Thyroid gland (tissue), 4 donors: ENCODE data around the gene OIP5. TPM values are rescaled to one million over a fixed set of nuclear protein-coding genes. Genes with fewer than 3 reads are reported as not detected.

Experiments used
- DNase-seq, 2 donors: peaks; one replicate each; pipeline ENCODE4 v3.0.0-alpha.2; 2019
- H3K27ac ChIP-seq, 3 donors: fragments of 200-600 bp; sonication (generic); 1 replicate in 2 of 3; 2 replicates in 1 of 3; pipeline ENCODE4 v1.5.1; 2016 to 2019; ENCODE audit warnings: mild to moderate bottlenecking in 1 of 3, moderate library complexity in 1 of 3
- H3K27me3 ChIP-seq: fragments of 200-600 bp; sonication (generic); one replicate; pipeline ENCODE4 v1.5.1; 2019
- H3K36me3 ChIP-seq, 2 donors: fragments of 200-600 bp; sonication (generic); one replicate each; pipeline ENCODE4 v1.5.1; 2016 to 2019
- H3K4me1 ChIP-seq, 2 donors: fragments of 200-600 bp; sonication (generic); one replicate each; pipeline ENCODE4 v1.5.1; 2017 to 2019
- H3K4me3 ChIP-seq, 3 donors: fragments of 200-600 bp; sonication (generic); replicated peaks in 1 of 3; 1 replicate in 2 of 3; 2 replicates in 1 of 3; pipeline ENCODE4 v1.5.1; 2016; ENCODE audit warnings: mild to moderate bottlenecking in 1 of 3
- H3K9me3 ChIP-seq: fragments of 200-600 bp; sonication (generic); one replicate; pipeline ENCODE4 v1.5.1; 2017
- POLR2A ChIP-seq, 2 donors: fragments of 450-650 bp; IDR thresholded peaks; one replicate each; pipeline ENCODE4 v1.6.1; 2017; ENCODE audit warnings: antibody characterized with exemption in 2 of 2, mild to moderate bottlenecking in 2 of 2, moderate library complexity in 1 of 2
- WGBS, 2 donors: methylation state at CpG; one replicate each; pipeline ENCODE4 v1.1.5; 2017; 5-methylcytosine and 5-hydroxymethylcytosine counted together
- intact Hi-C: fragments of 100-400 bp; cut with DNase I; formaldehyde crosslinking; loops from one replicate; pipeline ENCODE4 v1.15.1; 2023
- total RNA-seq, 4 donors: library from RNA; depleted of rRNA; stranded (reverse); fragments of >200 nt; gene quantifications; one replicate each; pipeline ENCODE4 v1.2.3, GENCODE V29; 2016
- TF ChIP-seq, protein P1 (sequence below), 6 experiments: fragments of 200-600 bp in 3 of 6; fragments of 450-650 bp in 3 of 6; sonication (generic) in 3 of 6; IDR thresholded peaks; one replicate each; pipeline ENCODE4 v1.5.1; 2016 to 2019; ENCODE audit warnings: antibody characterized with exemption in 6 of 6, mild to moderate bottlenecking in 2 of 6, inconsistent platforms in 1 of 6, moderate library complexity in 1 of 6

OIP5 gene
- total RNA-seq, 4 donors from 2014 or later: 0.78 to 1.6 TPM; not detected in 2

DNA sequence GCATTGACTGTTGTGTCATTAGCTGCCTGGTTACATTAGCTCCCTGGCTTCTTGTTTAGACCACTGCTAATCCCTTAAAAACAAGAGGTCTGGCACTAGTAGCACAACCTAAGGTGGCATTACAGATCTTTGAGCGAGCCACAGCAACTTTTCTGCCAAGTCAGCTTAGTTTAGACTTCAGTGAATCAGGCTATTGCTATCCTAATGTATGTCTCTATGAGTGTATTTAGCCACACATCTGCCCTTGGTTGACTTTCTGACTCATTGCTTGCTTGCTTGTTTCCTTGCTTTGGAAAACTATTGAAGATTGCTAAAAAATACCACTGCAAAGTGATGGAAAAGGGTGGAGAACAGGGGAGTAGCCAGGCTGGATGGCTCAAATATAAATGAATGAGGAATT is 51.2 kb downstream of the OIP5 start:
- Histone ChIP-seq H3K27ac (no peak overlapping the region), H3K9me3 (no peaks in the 10 kb centered on the region), H3K4me3 (no peak overlapping the region), H3K36me3 (peaks cover 5 to 8% of the 10 kb centered on the region in 2 donors), H3K27me3 (no peaks in the 10 kb centered on the region), H3K4me1 (peaks cover 6 to 12% of the 10 kb centered on the region in 2 donors)
- TF ChIP-seq POLR2A (IDR thresholded peaks at IDR 0.05): no peak
- TF ChIP-seq, protein P1, sequence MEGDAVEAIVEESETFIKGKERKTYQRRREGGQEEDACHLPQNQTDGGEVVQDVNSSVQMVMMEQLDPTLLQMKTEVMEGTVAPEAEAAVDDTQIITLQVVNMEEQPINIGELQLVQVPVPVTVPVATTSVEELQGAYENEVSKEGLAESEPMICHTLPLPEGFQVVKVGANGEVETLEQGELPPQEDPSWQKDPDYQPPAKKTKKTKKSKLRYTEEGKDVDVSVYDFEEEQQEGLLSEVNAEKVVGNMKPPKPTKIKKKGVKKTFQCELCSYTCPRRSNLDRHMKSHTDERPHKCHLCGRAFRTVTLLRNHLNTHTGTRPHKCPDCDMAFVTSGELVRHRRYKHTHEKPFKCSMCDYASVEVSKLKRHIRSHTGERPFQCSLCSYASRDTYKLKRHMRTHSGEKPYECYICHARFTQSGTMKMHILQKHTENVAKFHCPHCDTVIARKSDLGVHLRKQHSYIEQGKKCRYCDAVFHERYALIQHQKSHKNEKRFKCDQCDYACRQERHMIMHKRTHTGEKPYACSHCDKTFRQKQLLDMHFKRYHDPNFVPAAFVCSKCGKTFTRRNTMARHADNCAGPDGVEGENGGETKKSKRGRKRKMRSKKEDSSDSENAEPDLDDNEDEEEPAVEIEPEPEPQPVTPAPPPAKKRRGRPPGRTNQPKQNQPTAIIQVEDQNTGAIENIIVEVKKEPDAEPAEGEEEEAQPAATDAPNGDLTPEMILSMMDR (IDR thresholded peaks at IDR 0.05): no peak
- 88 to 100% methylated on average over 1 of the region's 1 CpG for WGBS, 2 donors
- no peak for DNase-seq
- intact Hi-C loops: loop anchor here (10.0 kb wide), 1 partner anchor 46 kb away; the partner anchor contains the start of genes CHP1 and EXD1

DNA sequence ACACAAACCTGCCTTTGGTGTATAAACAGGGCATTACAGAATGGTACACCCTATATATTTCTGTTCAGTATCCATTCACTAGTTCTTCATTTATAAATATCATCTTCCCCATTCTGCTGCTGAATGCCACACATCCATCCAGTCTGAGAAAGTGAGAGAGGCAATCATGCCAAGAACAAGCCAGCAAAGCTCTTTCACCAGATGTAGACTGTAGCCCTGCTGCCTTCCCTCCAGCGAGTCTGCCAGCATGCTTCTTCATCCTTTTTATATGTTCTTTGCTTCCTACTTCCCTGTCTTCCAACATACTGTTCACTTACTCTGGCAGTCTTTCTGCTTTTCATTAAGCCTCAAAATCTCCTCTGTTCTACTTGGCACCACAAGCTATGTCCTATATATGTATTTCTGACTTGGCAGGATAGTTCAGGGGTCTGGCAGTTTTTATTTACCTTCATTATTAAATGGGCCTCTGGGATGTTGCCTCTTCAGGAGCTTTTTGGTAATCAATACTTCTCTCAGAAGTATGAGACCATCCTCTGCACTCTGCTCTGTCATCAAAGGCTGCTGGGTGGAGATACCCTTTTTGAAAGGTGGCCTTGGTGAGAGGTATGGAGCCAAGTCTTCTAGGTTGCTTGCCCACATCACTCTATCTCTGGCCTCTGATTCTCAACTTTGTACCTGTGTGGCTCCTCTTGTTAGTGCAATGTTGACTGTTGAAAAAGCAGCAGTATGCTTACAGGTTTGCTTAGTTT is 52.7 kb downstream of the OIP5 start:
- Histone ChIP-seq H3K4me1 (no peaks in the 10 kb centered on the region), H3K27me3 (no peaks in the 10 kb centered on the region), H3K4me3 (no peak overlapping the region), H3K9me3 (no peaks in the 10 kb centered on the region), H3K27ac (no peak overlapping the region), H3K36me3 (peaks cover 0 to 4% of the 10 kb centered on the region in 2 donors)
- intact Hi-C loops: loop anchor here (10.0 kb wide), 1 partner anchor 45 kb away; the partner anchor contains the start of genes CHP1 and EXD1
- 87 to 91% methylated on average over 1 of the region's 1 CpG for WGBS, 2 donors
- no peak for TF ChIP-seq POLR2A (IDR thresholded peaks at IDR 0.05)
- TF ChIP-seq, protein P1 (IDR thresholded peaks at IDR 0.05): no peak
- no peak for DNase-seq

DNA sequence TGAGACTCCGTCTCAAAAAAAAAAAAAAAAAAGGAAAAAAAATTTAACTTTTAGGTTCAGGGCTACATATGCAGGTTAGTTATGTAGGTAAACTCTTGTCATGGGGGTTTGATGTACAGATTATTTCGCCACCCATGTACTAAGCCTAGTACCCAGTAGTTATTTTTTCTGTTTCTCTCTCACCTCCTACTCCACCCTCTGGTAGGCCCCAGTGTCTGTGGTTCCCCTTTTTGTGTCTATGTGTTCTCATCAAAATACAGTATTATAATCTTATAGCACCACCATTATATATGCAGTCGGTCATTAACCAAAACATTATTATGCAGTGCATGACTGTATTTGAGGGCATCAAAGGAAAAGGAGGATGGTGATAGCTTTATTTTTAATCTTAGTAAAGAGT is 54.1 kb downstream of the OIP5 start:
- H3K36me3 ChIP-seq: peaks cover 0 to 4% of the 10 kb centered on the region in 2 donors

DNA sequence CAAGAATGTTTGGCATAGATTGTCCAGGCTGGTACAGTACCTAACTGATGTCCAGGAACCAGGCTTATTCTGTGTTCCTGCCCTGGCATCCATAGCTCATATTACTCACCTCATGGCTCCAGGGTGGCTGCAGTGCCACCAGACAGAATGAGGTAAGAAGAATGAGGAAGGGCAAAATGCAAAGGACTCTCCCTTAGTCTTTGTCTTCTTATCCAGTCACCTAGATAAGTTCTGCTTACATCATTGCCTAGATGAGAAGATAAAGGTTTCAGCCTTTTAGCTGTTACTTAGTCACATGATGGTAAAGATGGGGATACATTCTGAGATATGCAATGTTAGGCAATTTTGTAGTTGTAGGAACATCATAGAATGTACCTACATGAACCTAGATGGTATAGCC is 55.6 kb downstream of the OIP5 start:
- DNase-seq: no peak
- Histone ChIP-seq H3K27me3 (no peaks in the 10 kb centered on the region), H3K27ac (no peak overlapping the region), H3K4me1 (no peaks in the 10 kb centered on the region), H3K36me3 (peaks cover 0 to 5% of the 10 kb centered on the region in 2 donors), H3K4me3 (no peak overlapping the region), H3K9me3 (no peaks in the 10 kb centered on the region)
- intact Hi-C loops: no loop called here
- TF ChIP-seq POLR2A (IDR thresholded peaks at IDR 0.05): no peak
- TF ChIP-seq, protein P1 (IDR thresholded peaks at IDR 0.05): no peak

More for the DNA sequence above, 54.1 kb downstream of the OIP5 start:
- intact Hi-C loops: no loop called here
- H3K27ac ChIP-seq: no peak overlapping the region
- no peak overlapping the region for H3K4me3 ChIP-seq
- H3K27me3 ChIP-seq: no peaks in the 10 kb centered on the region
- WGBS, 2 donors: 95 to 96% methylated on average over 3 of the region's 3 CpGs
- H3K4me1 ChIP-seq: no peaks in the 10 kb centered on the region
- H3K9me3 ChIP-seq: no peaks in the 10 kb centered on the region
- no peak for DNase-seq
- TF ChIP-seq POLR2A (IDR thresholded peaks at IDR 0.05): no peak
- TF ChIP-seq, protein P1 (IDR thresholded peaks at IDR 0.05): no peak

DNA sequence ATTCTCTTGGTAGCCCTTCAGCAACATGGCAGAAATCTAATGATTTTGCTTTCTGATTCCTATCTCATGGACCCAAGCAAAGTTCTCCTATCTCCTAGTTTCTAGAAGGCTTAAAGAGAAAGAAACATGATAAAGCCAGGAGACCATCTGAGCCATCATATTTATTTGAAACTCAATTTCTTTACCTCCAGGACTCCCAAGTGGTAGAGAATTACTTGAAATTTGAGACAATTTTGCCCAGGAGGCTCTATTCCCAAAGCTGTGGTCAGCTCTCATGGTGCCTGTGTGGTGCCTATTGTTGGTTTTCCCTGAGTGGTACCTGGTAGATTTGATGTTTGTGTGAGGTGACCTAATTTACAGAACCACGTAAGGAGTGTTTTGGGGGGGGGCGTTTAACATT is 62.5 kb downstream of the OIP5 start:
- WGBS, 2 donors: 91 to 100% methylated on average over 2 of the region's 2 CpGs
- Histone ChIP-seq H3K27ac (no peak overlapping the region), H3K4me3 (no peak overlapping the region), H3K36me3 (peaks cover under 1 to 20% of the 10 kb centered on the region in 2 donors), H3K9me3 (no peaks in the 10 kb centered on the region), H3K27me3 (no peaks in the 10 kb centered on the region), H3K4me1 (no peaks in the 10 kb centered on the region)
- TF ChIP-seq POLR2A (IDR thresholded peaks at IDR 0.05): no peak
- TF ChIP-seq, protein P1 (IDR thresholded peaks at IDR 0.05): no peak
- DNase-seq: no peak
- intact Hi-C loops: no loop called here
